Measurements from ENCODE around the gene NUFIP1.
"Not testable (repeated sequence)": the region's sequence is repeated elsewhere in the genome, so short reads cannot be mapped to it uniquely, and the experiment has no call there.

Gene NUFIP1

GRCh38 chr13:44989071-44989889 lies at the start of gene NUFIP1, which contains the start of gene GPALPP1:
Gene NUFIP1 (minus strand): TSS chr13:44989471. CDS start chr13:44989436, 35 bp downstream.
Gene GPALPP1 (plus strand): TSS chr13:44989538. CDS start chr13:44989655, 117 bp downstream.
- DNase-seq: peak; percentile 91

DNA sequence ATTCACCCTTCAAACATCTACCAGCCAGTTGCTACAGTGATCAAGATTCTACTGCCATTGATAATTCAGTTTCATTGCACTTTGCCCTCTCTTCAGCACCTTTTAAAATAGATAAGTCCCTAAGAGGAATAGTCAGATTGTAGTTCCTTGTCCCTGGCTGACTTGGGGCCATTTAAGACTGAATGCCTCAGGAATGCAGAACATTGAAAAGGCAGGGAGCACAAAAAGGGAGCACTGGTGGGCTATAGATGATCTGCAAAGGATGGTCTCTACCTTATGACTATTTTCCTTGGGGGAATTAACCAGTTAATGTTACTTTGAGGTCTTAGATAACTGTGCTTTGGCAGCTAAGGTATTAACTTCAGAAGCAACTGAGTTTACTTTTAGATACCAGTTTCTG lies 46.9 kb upstream of the NUFIP1 start:
- DNase-seq: no peak

DNA sequence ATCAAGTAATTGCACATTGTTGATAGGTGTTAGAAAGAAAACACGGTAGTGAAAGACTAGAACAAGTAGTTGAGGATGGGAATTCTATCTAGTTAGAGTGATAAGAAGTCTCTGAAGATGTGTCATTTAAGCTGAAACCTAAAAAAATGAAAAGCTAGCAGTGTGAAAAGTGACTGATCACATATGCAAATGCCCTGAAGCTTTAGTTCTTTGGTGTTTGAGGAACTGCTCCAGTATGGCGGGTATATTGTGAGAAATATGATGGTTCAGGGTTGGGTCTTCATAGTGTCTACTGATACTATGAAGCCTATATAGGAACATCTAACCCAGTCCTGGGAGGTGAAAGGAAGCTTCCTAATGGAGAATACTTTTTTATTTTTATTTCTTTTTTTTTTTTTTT lies 45.1 kb upstream of the NUFIP1 start:
- DNase-seq: no peak

DNA sequence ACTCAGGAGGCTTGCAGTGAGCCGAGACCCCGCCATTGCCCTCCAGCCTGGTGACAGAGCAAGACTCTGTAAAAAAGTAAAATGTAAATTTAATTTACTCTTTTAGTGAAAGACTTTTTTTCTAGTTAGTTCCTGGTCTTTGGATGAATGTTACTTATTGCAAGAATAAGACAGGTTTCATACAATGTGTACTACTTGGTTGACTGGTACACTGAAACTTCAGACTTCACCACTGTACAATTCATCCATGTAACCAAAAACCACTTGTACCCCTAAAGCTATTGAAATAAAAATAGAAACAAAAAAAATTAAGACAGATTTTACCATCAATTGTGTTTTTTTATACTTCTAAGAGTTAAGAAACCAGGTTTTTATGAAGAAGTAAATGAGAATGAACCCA lies 35.6 kb upstream of the NUFIP1 start:
- DNase-seq: no peak

- DNase-seq: no peak
These were observed 32.0 kb upstream of the NUFIP1 start for GRCh38 chr13:45021250-45021649.

- not testable (repeated sequence) for DNase-seq
These were observed 30.7 kb upstream of the NUFIP1 start for GRCh38 chr13:45019981-45020380.

DNA sequence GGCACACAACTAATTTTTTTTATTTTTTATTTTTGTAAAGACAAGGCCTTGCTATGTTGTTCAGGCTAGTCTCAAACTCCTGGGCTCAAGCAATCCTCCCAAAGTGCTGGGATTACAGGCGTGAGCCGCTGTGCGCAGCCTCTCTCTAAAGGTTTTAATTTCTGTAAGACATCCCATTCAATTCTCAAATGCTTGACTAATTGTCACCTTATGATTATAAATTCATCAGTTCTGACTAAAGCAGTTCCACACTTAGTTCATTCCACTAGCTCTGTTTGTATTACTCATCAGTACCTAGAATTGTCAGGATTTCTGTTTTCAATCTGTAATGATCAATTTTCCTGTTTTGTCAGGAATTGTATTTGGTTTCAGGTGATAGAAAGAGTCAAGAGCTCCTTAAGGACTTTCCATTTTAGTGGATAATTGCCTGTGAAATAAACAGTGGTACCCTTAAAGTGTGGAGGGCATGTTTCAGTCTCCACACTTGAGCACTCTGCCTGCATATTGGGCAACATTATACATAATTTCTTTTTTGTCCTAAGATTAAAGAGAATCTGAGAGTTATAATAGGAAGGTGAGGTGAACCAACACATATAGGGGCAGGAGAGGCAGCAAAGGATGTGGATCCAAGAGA lies 27.6 kb upstream of the NUFIP1 start:
- DNase-seq: no peak

- no peak for DNase-seq
These were observed 26.0 kb upstream of the NUFIP1 start for GRCh38 chr13:45015300-45015699.

- DNase-seq: no peak
These were observed 21.9 kb upstream of the NUFIP1 start for GRCh38 chr13:45011198-45011597.

GRCh38 chr13:45007823-45008222 lies 18.6 kb upstream of the NUFIP1 start:
- no peak for DNase-seq

DNA sequence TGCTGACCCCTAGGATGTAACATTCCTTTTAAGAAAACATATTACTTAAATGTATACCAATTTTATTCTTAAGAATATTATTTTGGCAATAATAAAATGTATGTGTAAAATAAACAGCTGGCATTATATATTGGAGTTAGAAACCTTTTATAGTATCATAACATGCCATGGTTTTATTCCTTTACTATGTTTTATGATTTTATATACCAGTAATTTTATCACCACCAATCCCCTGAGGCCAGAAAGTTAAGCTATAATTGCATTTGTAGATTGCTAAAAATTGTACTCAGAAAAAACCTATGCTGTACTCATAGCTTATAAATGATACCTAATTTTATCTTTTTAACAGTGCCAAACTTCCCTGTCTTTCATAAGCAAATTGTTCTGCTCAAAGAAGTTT lies 18.0 kb upstream of the NUFIP1 start:
- no peak for DNase-seq

DNA sequence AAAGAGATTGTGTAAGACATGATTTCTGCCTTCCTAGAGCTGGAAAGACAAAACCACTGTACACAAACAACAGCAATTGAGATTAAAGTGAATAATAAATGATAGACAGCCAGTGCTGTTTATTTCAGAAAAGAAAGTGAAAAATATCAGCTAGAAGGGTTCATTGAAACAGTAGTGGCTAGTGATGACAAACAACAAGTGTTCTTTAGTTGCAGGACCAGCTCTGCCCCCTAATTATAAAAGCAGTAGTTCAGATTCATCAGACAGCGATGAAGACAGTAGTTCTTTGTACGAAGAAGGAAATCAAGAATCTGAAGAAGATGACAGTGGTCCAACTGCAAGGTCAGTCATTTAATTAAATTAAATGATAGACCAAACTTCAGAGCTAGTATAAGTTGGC lies 14.8 kb upstream of the NUFIP1 start:
- no peak for DNase-seq

DNA sequence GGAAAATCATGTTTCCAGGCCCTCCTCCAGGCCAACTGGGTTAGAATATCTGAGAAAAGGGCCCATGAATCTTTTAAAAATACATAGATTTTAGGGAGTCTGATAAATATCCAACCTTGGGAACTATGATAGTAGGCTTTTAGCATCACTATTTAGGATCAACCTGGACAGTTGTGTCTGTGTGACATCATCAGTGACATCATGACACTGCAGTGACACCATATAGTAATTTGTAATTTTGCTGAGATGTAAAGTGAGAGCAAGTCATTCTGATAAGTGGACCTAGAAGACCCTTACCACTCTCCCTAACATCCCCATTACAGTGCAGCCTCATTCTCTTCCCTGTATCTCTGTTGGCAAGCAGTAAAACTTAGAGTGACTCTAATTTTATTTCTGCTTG lies 14.1 kb upstream of the NUFIP1 start:
- DNase-seq: no peak

DNA sequence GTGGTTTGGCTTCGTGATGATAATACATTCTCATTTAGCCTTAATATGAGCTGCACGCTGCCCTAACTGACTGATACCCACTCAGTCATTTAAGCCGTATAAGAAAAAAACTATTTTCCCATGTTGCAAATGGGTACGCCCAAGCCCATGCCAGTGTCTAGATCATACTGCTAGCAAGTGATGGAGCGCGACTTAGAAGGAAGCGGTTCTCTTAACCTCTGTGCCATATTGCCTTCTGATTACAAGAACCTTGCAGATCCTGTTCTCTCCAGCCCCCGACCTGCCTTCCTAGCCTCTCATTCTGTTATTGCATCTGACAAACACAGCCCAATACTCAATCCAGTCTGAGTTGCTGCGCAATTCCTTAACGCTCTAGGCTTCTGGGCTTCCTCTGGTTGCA lies 670 bp upstream of the NUFIP1 start:
- DNase-seq: no peak

DNA sequence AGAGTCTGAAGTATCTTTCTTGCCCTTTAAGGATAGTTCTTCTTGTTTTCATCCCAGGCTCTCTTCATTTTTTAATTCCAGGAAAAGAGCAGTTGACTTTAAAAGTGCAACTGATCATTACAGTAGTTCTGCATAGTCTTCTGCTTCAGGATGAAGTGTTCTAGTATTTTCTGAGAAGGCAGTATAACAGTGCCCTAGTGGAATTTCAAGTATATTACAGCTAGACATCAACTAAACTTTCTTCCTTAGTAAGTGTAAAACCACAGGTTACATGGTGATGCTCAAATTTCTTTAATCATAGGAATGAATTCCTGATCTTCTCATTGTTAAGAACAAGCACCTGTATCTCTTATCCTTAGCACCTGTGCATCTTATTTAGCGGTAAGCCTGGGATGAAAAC lies 10.9 kb downstream of the NUFIP1 start:
- no peak for DNase-seq

DNA sequence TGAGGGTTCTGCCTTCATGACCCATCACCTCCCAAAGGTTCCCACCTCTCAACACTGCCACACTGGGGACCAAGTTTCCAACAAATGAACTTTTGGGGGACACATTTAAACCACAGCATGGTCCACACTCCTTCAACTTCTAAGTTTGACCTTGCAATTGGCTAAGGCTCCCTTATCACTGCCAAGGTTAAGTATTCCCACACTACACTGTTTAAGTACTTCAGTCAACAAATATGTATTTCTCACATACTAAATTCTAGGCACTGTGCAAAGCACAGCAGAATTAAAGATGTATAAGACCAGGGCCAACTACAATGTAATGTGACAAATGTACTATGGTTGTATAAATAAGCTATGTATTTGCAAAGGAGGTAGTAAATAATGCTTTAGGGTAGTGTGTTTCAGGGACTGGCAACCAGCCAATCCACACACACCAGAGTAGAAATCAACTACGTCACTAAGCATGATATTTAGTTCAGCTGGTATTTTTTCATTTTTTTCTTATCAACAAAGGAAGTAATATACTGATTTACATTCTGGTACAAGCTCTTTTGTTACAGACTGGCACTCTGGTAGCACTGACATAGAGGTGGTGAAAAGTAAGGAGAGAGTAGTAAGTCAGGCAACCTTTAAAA lies 12.2 kb downstream of the NUFIP1 start:
- no peak for DNase-seq

GRCh38 chr13:44976196-44976595 lies 13.1 kb downstream of the NUFIP1 start:
- no peak for DNase-seq

DNA sequence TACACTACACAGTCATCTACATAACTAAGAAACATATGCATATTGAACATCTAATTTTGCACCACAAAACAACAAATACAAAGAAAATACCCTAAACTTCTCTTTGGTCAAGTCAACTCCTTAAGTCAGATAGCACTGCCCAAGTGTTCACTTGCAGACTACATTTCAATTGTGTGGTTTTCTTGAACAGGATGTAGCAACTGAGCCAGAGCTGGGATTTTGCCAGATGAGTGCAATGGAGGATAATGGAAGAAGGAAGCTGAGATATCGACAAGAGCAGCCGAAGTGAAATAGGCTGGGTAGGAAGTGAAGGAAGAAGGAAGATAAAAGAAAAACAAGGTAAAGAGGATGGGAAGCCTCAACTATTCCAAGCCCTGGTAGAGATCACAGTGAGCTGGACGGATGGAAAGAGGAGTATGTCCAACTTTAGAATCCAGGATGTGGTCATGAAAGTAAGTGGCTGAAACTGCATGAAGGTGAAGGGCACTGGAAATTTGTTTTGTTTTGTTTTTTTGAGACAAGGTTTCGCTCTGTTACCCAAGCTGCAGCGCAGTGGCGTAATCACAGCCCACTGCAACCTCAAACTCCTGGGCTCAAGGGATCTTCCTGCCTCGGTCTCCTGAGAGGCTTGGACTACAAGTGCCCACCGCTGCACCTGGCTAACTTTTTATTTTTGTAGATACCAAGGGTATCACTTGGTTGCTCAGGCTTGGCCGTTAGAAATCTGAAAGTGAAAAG lies 15.0 kb downstream of the NUFIP1 start:
- no peak for DNase-seq

- peak; percentile 35 for DNase-seq
These were observed 16.2 kb downstream of the NUFIP1 start for GRCh38 chr13:44972956-44973581.

DNA sequence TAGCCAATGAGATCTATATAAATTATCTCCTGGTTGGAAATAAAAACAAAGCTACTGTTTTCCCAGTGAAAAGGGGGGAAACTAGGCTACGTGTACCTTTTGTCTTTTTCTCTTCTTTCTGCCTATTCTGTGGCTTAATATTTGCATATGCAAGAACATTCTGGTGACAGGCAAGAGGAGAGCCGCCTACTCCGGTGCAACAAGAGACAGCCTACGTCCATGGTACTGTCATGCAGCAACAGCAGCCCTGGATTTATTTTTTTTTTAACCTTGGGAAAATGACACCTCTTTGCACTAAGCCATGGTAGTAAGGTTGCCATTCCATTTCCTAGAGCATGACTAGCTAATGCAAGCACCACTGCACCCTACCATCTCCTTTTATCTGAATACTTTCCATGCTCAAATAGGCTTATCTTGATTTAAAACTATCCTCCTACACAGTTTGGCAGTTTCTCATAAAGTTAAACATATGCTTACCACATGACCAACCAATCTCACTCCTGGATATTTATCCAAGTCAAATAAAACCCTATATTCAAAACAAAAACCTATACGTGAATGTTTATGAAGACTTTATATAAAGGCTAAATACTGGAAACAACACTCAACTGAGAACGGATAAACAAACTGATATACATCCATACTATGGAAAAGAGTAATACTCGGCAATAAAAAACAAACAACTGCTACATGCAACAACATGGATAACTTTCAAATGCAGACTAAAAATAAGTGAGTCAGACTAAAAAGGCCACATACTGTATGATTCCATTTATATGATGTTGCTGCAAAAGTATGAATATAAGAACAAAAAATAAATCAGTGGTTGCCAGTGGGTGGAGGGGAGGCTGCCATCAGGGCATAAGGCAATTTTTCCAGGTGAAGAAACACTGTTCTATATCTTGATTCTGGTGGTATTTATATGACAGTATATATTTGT lies 17.3 kb downstream of the NUFIP1 start:
- DNase-seq: no peak
